NCI-H345 (cell line): ENCODE measurements around the gene PLEKHA7.

Source experiments
- DNase-seq: peaks from one replicate; lab custom pipeline; 2025; lab: John Stamatoyannopoulos, UW

Gene PLEKHA7

DNA sequence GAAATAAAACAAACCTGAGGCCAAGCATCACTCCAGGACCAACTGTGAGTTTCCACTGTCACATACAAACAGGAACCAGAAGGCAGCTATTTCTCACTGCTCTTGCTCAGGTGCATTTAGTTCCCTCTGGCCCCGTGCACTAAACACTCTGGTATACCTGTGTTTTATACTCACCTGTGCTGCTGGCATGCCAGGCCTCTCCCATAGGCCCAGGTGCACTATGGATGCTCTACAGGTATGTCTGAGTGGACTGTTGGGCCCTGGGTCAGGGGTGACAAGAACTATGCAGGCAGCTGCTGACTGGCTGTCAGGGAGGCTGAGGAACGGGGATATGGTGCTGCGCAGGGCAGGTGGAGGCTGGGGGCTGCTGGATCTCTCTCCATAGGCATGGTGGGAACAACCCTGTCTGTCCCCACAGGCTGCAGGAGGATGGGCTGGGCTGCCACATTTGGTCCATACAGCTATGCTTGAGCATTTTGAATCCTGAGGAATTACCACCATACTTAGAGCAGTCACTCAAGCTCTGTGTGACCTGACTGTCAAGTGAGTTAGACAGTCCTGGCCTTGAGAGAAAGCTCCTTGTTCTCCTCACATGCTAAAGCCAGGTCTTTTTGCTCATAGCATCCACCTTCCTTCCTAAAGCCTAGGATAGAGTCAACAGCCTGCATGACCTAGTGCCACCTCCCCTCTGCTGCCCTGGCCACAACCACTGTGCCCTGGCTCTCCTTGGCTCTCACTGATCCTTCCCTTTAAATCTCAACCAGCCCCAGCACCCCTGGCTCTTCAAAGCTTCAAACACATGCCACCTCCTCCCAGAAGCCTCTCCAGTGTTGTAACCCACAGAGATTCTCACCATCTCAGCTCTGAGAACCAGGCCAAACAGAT lies 202.8 kb downstream of the PLEKHA7 start:
- DNase-seq: no peak

DNA sequence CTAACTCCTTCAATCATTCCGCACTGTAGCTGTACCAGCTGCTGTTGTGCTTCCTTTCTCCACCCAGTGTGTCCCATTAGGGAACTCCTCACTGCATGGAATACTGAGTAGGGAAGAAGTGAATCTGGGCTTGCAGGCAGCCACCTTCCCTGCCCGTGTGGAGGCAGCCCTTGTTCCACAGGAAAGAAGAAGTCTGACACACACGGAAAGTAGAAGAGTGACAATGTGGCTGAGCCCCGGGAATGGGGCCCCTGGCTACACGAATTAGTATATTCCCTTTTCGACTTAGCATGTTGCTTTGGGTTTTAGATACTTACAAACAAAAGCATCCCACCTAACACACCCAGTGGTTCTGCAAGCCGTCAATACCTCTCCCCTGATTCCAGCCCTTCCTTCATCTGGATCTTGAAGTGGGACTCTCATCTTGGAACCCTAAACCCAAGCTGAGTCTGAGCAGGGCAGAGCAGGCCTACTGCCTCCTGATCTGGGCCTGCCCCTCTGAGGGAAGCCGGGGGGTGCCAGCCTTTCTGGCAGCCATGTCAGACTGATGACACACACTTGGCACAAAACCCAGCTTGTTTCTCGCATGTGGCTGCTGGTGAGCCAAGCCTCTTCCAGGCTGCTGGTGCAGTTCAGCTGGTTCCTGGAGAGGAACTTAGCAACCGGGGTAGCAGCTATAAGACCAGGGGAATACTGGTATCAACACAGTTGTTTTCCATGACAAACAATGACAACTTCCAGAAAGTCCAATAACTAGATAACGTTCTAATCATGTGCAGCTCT lies 204.1 kb downstream of the PLEKHA7 start:
- DNase-seq: no peak

DNA sequence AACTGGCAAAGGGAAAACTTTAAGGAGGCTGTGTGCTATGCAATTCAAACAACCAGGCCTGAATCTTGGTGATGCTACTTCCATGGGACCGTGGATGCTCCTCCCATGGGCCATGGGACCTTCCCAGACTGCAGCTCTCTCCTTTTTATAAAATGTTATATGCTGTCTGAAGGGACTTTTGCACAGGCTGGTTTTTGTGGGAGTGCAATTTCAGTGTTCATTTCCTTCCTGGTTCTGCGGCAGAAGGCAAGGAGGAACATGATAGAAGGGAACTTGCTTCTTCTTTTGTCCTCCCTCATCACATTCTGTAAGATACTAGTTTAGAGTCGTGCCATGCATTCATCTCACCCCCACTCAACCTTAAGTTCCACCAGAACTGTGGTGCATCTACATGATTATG lies 206.9 kb downstream of the PLEKHA7 start:
- DNase-seq: no peak

DNA sequence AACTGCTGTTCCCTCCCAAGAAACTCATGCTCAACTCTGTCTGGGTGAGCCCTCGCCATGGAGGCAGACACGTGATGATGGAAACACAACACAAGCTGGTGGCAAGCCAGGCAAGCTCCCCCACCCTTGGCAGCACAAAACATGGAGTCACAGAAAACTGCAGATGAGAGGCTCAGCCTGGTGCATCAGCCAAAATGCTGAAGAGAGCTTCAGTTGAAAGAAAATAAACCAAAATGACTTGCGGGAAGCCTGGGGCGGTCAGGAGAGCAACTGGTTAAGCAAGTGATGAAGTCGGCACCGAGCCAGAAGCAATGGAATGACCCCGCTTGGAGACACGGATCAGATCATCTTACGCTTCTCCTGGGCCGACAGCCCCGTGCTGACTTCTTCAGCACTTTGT lies 207.4 kb downstream of the PLEKHA7 start:
- DNase-seq: no peak

DNA sequence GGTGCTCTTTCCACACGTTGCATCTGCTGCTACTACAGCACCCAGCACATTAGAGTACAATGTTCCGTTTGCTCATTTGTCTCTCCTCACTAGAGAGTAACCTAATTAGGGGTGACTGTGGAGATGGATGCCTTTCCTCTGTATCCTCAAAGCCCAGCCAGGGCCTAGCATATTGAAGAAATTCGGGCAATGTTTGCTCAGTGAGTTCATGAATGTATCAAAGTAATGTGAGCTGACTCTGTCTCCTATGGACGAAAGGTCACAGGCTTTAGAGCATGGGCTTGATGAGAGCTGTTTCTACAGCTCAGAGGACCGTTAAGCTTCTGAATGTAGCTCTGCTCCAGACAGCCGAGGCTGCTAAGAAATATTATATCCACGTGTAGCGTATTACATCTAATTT lies 208.3 kb downstream of the PLEKHA7 start:
- DNase-seq: no peak

DNA sequence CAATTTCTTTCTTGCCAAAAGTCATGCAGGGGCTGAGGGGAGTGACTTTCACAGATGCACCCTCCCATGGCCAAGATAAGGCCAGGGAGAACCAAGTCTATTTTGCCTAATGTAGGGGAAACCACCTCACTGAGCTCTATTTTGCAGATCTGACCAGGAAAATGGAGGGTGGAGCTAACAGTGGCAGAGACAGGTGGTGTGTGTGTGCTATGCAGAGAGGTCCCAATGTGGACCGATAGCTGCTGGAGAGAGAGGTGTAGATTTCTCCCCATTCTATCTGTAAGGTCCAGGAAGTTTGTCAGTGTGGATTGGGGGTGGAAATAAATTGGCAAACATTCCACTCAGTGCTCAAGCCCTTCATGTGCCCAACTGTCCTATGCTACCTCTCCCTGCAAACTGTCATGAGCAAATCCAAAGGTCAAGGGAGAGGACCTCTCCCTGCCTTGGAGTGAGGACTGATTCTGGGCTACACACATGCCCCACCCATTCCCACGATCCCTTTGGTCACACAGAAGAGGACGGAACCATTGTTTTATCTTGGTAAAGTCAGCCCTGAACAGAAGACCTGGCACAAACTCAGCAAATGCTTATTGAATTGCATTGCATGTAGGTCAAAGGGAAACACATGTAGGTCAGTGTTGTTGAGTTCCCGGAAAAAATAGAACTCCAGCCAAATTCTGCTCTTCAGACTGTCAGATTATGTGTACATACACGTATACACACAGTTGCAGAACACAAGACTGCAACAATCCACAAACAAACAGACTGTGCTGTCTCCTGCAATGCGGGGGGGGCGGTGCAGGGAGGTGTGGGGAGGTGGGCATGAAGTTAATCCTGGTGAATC lies 209.9 kb downstream of the PLEKHA7 start:
- DNase-seq: no peak

DNA sequence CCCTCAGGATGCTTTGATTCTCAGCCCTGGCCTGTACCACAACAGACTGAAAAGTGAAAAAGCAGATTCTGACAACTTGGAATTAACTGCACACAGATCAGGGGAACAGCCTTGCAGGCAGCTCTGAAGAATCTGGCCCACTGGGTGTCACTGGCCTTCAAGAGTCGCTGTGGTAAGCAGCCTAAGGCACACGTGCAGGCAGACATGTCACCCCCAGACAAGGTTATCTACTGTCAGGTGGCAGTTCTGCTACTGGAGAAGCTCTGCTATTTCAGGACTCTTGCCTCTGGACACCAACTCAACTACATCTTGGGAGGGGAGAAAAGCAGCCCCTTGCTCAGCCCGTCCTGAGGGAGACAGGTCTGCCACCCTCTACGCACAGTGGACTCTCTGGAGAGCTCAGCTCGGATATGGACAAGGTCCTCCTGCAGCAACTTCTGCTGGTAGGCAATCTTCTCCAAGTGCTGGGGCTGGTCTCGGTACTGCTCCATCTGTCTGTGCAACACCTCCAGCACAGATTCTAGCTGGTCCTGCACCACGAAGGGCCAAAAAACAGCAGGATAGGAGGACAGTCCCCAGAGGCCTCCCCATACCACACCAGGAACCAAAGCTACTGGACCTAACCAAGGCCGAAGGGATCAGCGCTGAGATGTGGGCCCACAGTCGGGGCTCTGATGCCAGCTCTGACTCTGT lies 212.8 kb downstream of the PLEKHA7 start:
- DNase-seq: no peak

DNA sequence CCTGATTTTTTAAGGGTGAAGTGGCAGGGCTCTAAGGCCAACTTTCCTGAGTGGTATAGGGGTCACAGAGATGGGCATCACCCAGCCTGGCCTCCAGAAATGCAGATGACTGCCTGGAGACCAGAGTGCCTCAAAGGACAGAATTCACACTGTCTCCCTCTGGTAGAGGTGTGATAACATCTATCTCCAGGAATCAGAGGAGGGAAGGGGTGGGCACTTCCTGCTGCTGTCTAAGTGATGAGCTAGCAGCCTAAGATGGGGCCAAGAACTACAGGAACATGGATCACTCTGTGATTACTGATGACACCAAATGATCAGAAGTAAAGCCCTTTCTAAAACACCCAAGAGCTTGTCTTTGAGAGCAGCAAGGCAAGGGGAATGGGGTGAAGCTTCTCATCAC lies 213.8 kb downstream of the PLEKHA7 start:
- DNase-seq: no peak

DNA sequence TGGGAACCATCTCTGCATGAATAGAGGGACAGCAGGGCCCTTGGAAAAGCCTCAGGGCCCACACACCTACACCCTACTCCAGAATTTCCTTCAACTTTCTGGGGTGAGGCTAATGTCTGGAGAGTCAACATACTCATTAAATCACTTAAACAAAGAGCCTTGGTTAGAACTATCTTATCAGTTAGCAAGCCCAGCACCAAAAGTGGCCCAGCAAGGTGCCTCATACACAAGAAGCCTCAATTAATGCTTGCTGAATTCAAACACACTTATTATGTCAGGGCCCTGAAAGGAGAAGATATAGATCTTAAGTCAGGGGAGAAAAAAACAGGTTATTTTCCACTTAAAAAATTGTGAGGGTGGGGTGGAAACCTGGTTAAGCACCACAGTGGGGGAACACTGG lies 214.3 kb downstream of the PLEKHA7 start:
- DNase-seq: no peak

DNA sequence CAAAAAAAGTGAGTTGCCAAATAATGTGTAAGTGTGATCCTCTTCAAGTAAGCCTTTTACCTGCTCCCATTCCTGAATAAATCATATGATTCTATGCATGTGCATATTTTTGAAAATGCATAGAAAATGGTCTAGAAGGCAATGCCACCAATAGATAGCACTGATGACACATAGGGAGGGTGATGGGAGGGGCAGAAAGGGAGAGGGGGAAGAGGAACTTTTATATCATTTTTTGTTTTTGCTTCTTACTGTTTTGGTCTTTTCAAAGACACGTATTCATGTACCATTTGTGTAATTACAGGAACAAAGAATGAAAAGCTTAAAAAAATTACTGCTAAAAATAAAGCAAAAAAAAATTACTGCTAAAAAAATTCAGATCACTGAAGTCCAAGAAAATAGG lies 215.0 kb downstream of the PLEKHA7 start:
- DNase-seq: no peak

DNA sequence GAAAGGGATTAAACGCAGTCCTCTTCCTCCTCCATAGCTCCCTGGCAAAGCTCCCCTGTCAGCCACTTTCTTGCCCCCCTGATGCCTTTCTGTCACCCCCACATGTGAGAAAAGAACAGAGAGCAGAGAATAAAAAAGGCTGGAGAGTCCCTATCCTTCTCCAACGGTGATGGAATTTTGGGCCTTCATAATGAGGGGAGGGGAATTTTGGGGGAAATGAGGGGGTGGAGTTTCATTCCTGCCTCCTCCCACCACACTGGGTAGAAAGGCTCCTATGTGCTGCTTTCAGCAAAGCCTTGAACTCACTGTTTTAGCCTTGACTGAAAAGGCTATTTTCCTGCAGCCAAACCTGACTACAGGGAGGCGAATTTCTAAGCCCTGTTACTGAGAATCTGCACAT lies 216.4 kb downstream of the PLEKHA7 start:
- DNase-seq: no peak

DNA sequence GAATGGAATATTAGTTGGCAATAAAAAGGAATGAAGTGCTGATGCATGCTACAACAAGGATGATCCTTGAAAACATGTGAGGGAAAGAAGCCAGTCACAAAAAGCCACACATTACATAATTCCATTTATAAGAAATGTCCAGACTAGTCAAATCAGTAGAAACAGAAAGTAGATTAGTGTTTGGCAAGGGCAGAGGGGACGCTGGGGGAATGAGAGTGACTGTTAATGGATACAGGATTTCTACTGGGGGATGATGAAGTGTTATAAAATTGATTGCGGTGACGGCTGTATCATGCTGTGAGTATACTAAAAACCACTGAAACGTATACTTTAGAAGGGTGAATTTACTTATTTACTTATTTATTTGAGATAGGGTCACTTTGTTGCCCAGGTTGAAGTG lies 217.9 kb downstream of the PLEKHA7 start:
- no peak for DNase-seq

DNA sequence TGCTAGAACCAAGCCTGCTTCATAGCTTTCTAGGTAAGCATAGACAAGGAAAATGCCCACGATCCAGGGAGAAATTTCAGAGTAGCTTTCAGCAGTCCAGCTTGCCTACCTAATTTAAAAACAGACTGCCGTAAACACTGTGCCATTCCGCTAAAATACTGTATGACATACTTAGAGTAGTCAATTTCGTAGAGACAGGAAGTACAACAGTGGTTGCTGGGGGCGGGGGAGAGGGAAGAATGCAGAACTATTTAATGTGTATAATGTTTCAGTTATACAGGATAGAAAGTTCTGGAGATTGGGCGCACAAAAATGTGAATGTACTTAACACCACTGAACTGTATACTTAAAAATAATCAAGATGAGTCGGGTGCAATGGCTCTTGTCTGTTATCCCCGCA lies 219.1 kb downstream of the PLEKHA7 start:
- DNase-seq: no peak

DNA sequence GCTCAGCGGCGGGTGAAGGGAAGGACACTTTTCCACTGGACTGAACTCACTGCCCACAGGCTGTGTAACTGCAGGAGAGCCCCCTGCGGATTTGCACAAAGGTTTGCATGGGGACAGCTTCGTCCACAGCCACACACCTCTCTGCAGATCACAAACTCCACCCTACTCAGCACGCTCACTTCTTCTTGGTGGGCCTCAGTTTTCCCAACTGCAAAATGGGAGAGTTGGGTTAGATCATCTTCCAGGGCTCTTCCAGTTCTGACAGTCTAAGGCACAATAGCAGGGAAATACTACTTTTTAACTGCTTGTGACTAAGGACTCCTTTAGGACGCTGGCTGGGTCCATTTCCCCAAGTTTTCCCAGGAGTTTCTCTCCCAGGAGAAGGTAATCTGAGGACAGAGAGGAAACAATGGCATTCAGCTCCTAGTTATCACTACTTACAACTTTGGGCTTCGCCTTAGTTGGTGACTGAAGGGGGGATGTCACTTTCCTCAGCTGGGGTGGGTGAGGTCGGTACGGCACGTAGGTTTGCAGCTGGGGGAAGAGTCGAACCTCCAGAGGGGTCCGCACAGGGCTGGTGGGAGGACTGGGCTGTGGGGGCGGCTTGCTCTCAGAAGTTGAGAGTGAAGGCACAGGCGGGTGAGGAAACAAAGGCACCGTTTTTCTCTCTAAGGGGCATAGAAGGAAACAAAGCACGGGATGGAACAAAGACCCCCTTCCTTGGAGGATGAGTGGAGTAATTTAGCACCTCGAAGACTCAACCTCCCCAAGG lies 220.0 kb downstream of the PLEKHA7 start:
- DNase-seq: no peak

DNA sequence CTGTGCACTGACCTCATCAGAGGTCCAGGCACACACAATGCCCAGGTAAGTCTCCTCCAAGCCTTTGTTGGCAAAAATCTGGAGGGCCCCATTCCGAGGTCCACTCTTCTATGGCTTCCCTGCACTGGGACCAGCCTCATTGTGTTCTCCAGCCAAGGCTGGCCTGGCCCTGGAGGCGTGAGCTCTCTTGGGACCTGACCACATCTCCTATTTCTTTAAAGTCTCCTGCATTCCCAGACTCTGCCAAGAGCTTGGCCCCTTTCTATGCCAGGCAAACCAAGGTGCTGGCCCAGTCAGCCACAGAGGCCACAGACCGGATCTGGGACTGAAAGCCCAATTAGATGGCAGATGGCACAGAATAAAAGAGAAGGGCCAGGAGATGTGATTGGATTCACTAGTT lies 220.7 kb downstream of the PLEKHA7 start:
- no peak for DNase-seq

DNA sequence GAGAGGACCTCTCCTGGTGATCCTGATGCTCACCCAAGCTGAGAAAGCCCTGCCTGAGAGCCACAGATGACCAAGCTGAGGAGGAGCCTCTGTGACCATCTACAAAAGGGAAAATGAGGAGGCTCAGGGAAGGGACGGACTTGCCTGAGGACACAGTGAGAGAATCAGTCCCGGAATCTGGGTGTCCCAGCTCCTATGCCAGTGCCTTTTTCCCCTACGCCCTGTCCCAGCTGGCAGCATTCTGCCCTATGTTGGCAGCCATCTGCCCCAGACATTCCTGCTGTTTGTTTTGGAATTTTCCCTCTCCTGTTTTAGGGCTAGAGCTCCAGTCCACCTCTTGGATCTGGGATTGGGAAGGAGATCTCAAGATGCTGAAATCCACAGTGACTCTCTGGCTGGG lies 221.2 kb downstream of the PLEKHA7 start:
- no peak for DNase-seq

DNA sequence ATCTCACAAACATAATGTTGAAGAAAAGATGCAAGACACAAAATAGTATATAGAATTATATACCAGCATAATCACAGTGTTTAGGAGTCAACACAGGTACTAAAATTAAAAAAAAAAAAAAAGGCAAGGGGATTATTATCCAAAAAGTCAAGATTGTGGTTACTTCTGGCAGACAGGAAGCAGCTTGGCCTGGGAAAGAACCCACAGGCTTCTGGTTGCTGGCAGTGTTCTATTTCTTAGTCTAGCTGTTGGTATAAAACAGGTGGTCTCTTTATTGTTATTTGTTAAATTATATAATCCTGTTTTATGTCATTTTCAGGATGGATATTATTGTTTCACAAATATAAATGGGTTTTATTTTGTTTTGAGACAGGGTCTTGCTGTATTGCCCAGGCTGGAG lies 221.8 kb downstream of the PLEKHA7 start:
- DNase-seq: no peak

DNA sequence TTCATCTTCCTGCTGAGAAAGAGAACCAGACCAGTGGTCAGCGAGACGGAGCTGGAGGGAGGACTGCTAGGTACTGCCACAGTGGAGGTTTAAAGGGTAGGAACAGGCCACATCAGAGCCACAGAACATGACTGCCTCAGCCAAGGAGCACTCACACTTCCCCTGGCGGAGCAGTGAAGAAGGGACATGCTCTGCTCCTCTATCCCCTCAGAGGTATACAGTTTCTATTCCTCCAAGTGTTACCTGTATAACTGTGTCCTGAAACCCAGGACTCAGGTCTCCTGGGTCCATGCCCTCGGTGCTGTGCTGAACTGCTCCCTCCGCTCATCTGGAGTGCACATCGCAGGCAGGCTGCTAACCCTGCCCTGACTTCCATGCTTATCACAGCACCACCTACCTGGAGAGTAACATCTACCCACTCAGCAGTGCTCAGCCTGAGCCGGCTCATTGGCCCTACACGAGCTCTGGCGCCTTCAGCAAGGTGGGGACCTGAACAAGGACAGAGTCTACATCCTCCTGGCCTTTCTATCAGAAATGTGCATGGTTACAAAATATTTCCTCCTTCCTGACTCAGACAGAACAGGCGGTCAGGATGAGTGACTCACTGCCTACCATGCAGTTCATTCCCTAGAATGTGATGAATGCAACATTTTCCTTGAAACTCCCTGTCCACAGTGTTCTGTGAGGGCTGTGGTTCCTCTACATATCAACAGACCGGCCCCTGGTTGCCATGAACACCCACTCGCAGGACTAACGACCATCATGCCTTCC lies 222.8 kb downstream of the PLEKHA7 start:
- DNase-seq: no peak

DNA sequence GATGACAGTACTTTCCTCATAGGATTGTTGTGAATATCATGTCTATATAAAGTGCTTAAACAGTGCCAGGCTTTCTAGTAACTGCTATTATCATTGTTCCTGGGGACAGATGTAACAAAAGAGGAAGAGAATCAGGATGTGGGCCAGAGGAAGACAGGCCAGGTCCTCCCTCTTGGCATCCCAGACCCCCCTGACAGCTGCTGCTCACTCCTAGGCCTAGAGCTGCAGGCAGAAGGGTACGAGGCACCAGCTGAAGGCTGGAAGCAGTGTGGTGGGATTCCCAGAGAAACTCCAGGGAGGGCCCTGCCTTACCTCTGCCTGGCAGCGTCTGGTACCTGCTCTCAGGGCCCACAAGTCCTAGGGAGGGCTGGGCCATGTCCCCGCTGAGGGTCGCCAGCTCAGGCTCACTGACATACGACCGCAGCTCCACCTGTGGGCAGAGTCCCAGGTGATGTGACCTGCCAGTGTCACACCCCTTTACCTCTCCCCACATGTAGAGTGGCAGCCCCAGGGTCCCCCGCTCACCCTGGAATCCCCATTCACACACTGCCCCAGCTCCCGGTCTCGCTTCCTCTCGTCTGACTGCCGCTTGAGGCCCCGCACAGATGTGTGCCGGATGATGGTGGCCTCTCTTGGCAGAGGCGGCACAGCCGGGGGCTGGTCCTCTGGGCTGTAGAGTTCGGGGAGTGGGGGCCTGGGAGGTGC lies 223.6 kb downstream of the PLEKHA7 start:
- no peak for DNase-seq
